SK-N-SH (cell line): ENCODE measurements around the gene ARHGEF17. TPM values are rescaled to one million over a fixed set of nuclear protein-coding genes. Genes with fewer than 3 reads are reported as not detected.
A peak's percentile ranks its signal among the peaks of the same experiment; 100 is the strongest.

Experiments used
- CTCF ChIA-PET: fragments of 300-600, 350-600 bp; formaldehyde crosslinking; extraction: SDS; loops from one replicate; lab custom pipeline; 2021; lab: Yijun Ruan, JAX
- POLR2A ChIA-PET: fragments of 350-600 bp; sonication (Branson Sonifier 250); formaldehyde crosslinking; extraction: SDS; loops from one replicate; lab custom pipeline; 2020; ENCODE audit warnings: antibody characterized with exemption, inconsistent platforms; lab: Yijun Ruan, JAX
- DNase-seq: peaks from one replicate; pipeline ENCODE4 v3.0.0; 2012
- H2AFZ ChIP-seq: fragments of 200-600 bp; sonication (generic); 2 replicates; pipeline ENCODE4 v1.8.1; 2016; ENCODE audit warnings: antibody characterized with exemption, mild to moderate bottlenecking, low read depth
- H3F3A ChIP-seq: fragments of 200-600 bp; sonication (generic); replicated peaks from 2 replicates; pipeline ENCODE3; 2016; ENCODE audit warnings: antibody characterized with exemption, mild to moderate bottlenecking; ENCODE audit not compliant: insufficient read depth
- H3K27ac ChIP-seq, 2 experiments: fragments of 200-500 bp in 1 of 2; fragments of 200-600 bp in 1 of 2; sonication (Bioruptor generic) in 1 of 2; sonication (generic), shearing (Covaris generic) in 1 of 2; 2 replicates each; pipeline versions ENCODE4 v1.5.1 to v1.6.1; 2014 to 2016; ENCODE audit warnings: low read depth in 2 of 2, inconsistent platforms in 1 of 2, low read length in 1 of 2, mild to moderate bottlenecking in 1 of 2, mixed read lengths in 1 of 2
- H3K27me3 ChIP-seq: fragments of 200-600 bp; sonication (generic), shearing (Covaris generic); 2 replicates; pipeline ENCODE4 v1.6.1; 2016; ENCODE audit warnings: mixed run types; ENCODE audit not compliant: insufficient read depth
- H3K36me3 ChIP-seq, 2 experiments: fragments of 200-500 bp in 1 of 2; fragments of 200-600 bp in 1 of 2; sonication (Bioruptor generic) in 1 of 2; sonication (generic) in 1 of 2; replicated peaks in 1 of 2; 2 replicates each; pipeline versions ENCODE3 to v1.5.1; 2014 to 2016; ENCODE audit warnings: low read length in 1 of 2, mild to moderate bottlenecking in 1 of 2; ENCODE audit not compliant: insufficient read depth in 2 of 2, control insufficient read depth in 1 of 2
- H3K4me1 ChIP-seq, 2 experiments: fragments of 200-500 bp in 1 of 2; fragments of 200-600 bp in 1 of 2; sonication (Bioruptor generic) in 1 of 2; sonication (generic), shearing (Covaris generic) in 1 of 2; 2 replicates each; pipeline versions ENCODE4 v1.5.1 to v1.6.1; 2014 to 2016; ENCODE audit warnings: low read depth in 1 of 2, low read length in 1 of 2, mixed run types in 1 of 2; ENCODE audit not compliant: insufficient read depth in 2 of 2, control insufficient read depth in 1 of 2
- H3K4me2 ChIP-seq: fragments of 200-600 bp; sonication (generic), shearing (Covaris generic); 2 replicates; pipeline ENCODE4 v1.6.1; 2017; ENCODE audit warnings: mixed run types
- H3K4me3 ChIP-seq, 2 experiments: fragments of 200-500 bp in 1 of 2; fragments of 200-600 bp in 1 of 2; sonication (Bioruptor generic) in 1 of 2; sonication (generic), shearing (Covaris generic) in 1 of 2; 2 replicates each; pipeline versions ENCODE4 v1.5.1 to v1.8.1; 2014 to 2016; ENCODE audit warnings: low read depth in 2 of 2, inconsistent platforms in 1 of 2, low read length in 1 of 2, mild to moderate bottlenecking in 1 of 2, mixed read lengths in 1 of 2, moderate library complexity in 1 of 2
- H3K79me2 ChIP-seq: fragments of 200-600 bp; sonication (generic); 2 replicates; pipeline ENCODE4 v1.8.1; 2017; ENCODE audit warnings: mild to moderate bottlenecking; ENCODE audit not compliant: insufficient read depth
- H3K9ac ChIP-seq: fragments of 200-600 bp; sonication (generic); 2 replicates; pipeline ENCODE4 v1.6.1; 2017; ENCODE audit warnings: mixed run types
- H3K9me2 ChIP-seq: fragments of 200-600 bp; sonication (generic); 2 replicates; pipeline ENCODE4 v1.6.1; 2017; ENCODE audit warnings: mixed run types
- H3K9me3 ChIP-seq: fragments of 200-600 bp; sonication (generic); 2 replicates; pipeline ENCODE4 v1.6.1; 2017; ENCODE audit warnings: mixed run types, mild to moderate bottlenecking, moderate library complexity
- H4K20me1 ChIP-seq: fragments of 200-600 bp; sonication (generic); 2 replicates; pipeline ENCODE4 v1.6.1; 2017; ENCODE audit warnings: mild to moderate bottlenecking, mixed run types; ENCODE audit not compliant: insufficient read depth
- FOSL2 ChIP-seq: IDR thresholded peaks from 2 replicates; pipeline ENCODE4 v1.4.0; 2012; ENCODE audit warnings: low read depth, mild to moderate bottlenecking, moderate library complexity, borderline replicate concordance
- MAX ChIP-seq: IDR thresholded peaks from 2 replicates; pipeline ENCODE4 v1.4.0; 2012; ENCODE audit warnings: low read depth
- MXI1 ChIP-seq: IDR thresholded peaks from 2 replicates; pipeline ENCODE4 v1.6.1; 2012; ENCODE audit warnings: mild to moderate bottlenecking, low read depth, low read length, improper control_type of control experiment
- RCOR1 ChIP-seq: fragments of 150-350 bp; IDR thresholded peaks from 2 replicates; pipeline ENCODE4 v1.6.1; 2017; ENCODE audit warnings: antibody characterized with exemption, low read length
- TCF12 ChIP-seq: IDR thresholded peaks from 2 replicates; pipeline ENCODE4 v1.4.0; 2012
- USF2 ChIP-seq: fragments of 150-350 bp; IDR thresholded peaks from 2 replicates; pipeline ENCODE4 v1.6.1; 2017; ENCODE audit warnings: antibody characterized with exemption, low read length, low read depth, borderline replicate concordance
- YY1 ChIP-seq: IDR thresholded peaks from 2 replicates; pipeline ENCODE4 v1.4.0; 2012; ENCODE audit warnings: low read depth, mild to moderate bottlenecking
- WGBS: methylation state at CpG from one replicate; pipeline ENCODE4 v1.1.6; 2017; ENCODE audit warnings: low lambda C conversion rate; 5-methylcytosine and 5-hydroxymethylcytosine counted together
- polyA plus RNA-seq, 3 experiments: library from polyadenylated mRNA; depleted of rRNA; stranded (reverse); fragments of >200 nt; gene quantifications; 2 replicates each; pipeline ENCODE4 v1.2.3, GENCODE V29; 2012

The ARHGEF17 gene
- polyA plus RNA-seq, 1 of the 3 experiments (the other 2 are of a cell fraction) = 45.9 TPM

GRCh38 chr11:73312036-73312435 is 4.0 kb downstream of the ARHGEF17 start:
- H4K20me1 ChIP-seq = peaks cover 77% of the 10 kb centered on the region
- DNase-seq = no peak
- WGBS = 77% methylated on average over 2 of the region's 2 CpGs
- peak overlapping the region; percentile 54 to 82; a peak in 3 of 4 replicates for H3K27ac ChIP-seq
- peaks cover 3% of the 10 kb centered on the region for H3F3A ChIP-seq
- POLR2A ChIA-PET = interaction anchor here (1.1 kb wide), 1 partner anchor 19 kb away, joined by 3 read pairs; no protein-coding TSS in a partner anchor
- no peak overlapping the region for H2AFZ ChIP-seq
- no peak for TF ChIP-seq FOSL2
- CTCF ChIA-PET = interaction anchor here (1.0 to 17.6 kb wide), 5 partner anchors 11 to 69 kb away, joined by 3 to 395 read pairs (median 13); no protein-coding TSS in a partner anchor
- H3K9me2 ChIP-seq = no peaks in the 10 kb centered on the region
- peak overlapping the region; percentile 38 to 86 for H3K4me3 ChIP-seq
- H3K27me3 ChIP-seq = no peaks in the 10 kb centered on the region
- H3K36me3 ChIP-seq = peaks cover 0 to 15% of the 10 kb centered on the region in 2 experiments
- no peaks in the 10 kb centered on the region for H3K9me3 ChIP-seq
- peaks cover 90% of the 10 kb centered on the region for H3K79me2 ChIP-seq
- peaks cover 68 to 77% of the 10 kb centered on the region in 2 experiments; a peak in 3 of 4 replicates for H3K4me1 ChIP-seq
- peak overlapping the region; percentile 61; the same call in 1 of the 2 replicates for H3K9ac ChIP-seq
- peak overlapping the region; percentile 99 for H3K4me2 ChIP-seq

- peak overlapping the region; percentile 99 for H3K4me2 ChIP-seq
- peak; percentile 83 for DNase-seq
- WGBS = 76% methylated on average over 3 of the region's 6 CpGs
- H3K4me1 ChIP-seq = peaks cover 76 to 84% of the 10 kb centered on the region in 2 experiments; a peak in 3 of 4 replicates
- peak overlapping the region; percentile 61; the same call in 1 of the 2 replicates for H3K9ac ChIP-seq
- ChIA-PET CTCF (interaction anchor here (0.9 to 17.6 kb wide), 10 partner anchors 11 to 348 kb away, joined by 3 to 395 read pairs (median 6); no protein-coding TSS in a partner anchor), POLR2A (interaction anchor here (1.1 kb wide), 1 partner anchor 18 kb away, joined by 3 read pairs; no protein-coding TSS in a partner anchor)
- H3K36me3 ChIP-seq = peaks cover 0 to 15% of the 10 kb centered on the region in 2 experiments
- H3K4me3 ChIP-seq = peak overlapping the region; percentile 38 to 86
- H4K20me1 ChIP-seq = peaks cover 85% of the 10 kb centered on the region
- H3K27ac ChIP-seq = peak overlapping the region; percentile 54 to 82
- TF ChIP-seq USF2 = no peak
- TF ChIP-seq RCOR1 = peak; percentile 63; the same call in 1 of the 2 replicates
- no peak for TF ChIP-seq YY1
- 0 out of 2 replicates have a peak, but pooled peaks have one; percentile 14 for TF ChIP-seq MAX
- TF ChIP-seq TCF12 = peak; percentile 82
- no peak for TF ChIP-seq MXI1
- no peak overlapping the region for H2AFZ ChIP-seq
- H3K27me3 ChIP-seq = no peaks in the 10 kb centered on the region
- H3F3A ChIP-seq = peaks cover 3% of the 10 kb centered on the region
- no peaks in the 10 kb centered on the region for H3K9me2 ChIP-seq
- no peaks in the 10 kb centered on the region for H3K9me3 ChIP-seq
- H3K79me2 ChIP-seq = peaks cover 98% of the 10 kb centered on the region
Measured at GRCh38 chr11:73312851-73313327, 4.8 kb downstream of the ARHGEF17 start.

- Histone ChIP-seq H3F3A (no peaks in the 10 kb centered on the region), H3K27ac (peak overlapping the region; percentile 54 to 82; a peak in 2 of 4 replicates), H3K36me3 (peaks cover 0 to 15% of the 10 kb centered on the region in 2 experiments), H3K9me2 (no peaks in the 10 kb centered on the region)
- TF ChIP-seq YY1 (no peak; the same call in 1 of the 2 replicates), RCOR1 (peak; percentile 3; the same call in 1 of the 2 replicates)
- TF ChIP-seq, all 33 proteins: peak for 1
- H3K9me3 ChIP-seq = no peaks in the 10 kb centered on the region
- peak overlapping the region; percentile 61; the same call in 1 of the 2 replicates for H3K9ac ChIP-seq
- peaks cover 93% of the 10 kb centered on the region for H4K20me1 ChIP-seq
- no peak overlapping the region for H2AFZ ChIP-seq
- peaks cover 100% of the 10 kb centered on the region for H3K79me2 ChIP-seq
- ChIA-PET CTCF (interaction anchor here (1.0 to 17.6 kb wide), 8 partner anchors 10 to 347 kb away, joined by 3 to 395 read pairs (median 8); no protein-coding TSS in a partner anchor), POLR2A (no interaction called here)
- WGBS = 67% methylated on average over 1 of the region's 1 CpG
- H3K27me3 ChIP-seq = no peaks in the 10 kb centered on the region
- DNase-seq = no peak
- H3K4me2 ChIP-seq = peak overlapping the region; percentile 99
- peaks cover 76 to 85% of the 10 kb centered on the region in 2 experiments; a peak in 3 of 4 replicates for H3K4me1 ChIP-seq
- peak overlapping the region in 1 of 2 experiments; percentile 86; a peak in 3 of 4 replicates for H3K4me3 ChIP-seq
Measured at GRCh38 chr11:73313652-73314051, 5.6 kb downstream of the ARHGEF17 start.
